Esophagus muscularis mucosa (tissue), 4 donors: Measurements from ENCODE around the gene UBE2L6. TPM values are rescaled to one million over a fixed set of nuclear protein-coding genes. Genes with fewer than 3 reads are reported as not detected.
"Not testable (repeated sequence)": the region's sequence is repeated elsewhere in the genome, so short reads cannot be mapped to it uniquely, and the experiment has no call there.

Experiments
- DNase-seq: peaks from one replicate; pipeline ENCODE4 v3.0.0-alpha.2; 2017; ENCODE audit errors: extremely low spot score
- H3K27ac ChIP-seq, 4 donors: fragments of 200-600 bp; sonication (generic); replicated peaks in 1 of 4; 1 replicate in 3 of 4; 2 replicates in 1 of 4; pipeline ENCODE4 v1.5.1; 2016 to 2019; ENCODE audit warnings: mild to moderate bottlenecking in 1 of 4
- H3K27me3 ChIP-seq, 4 donors: fragments of 200-600 bp; sonication (generic); one replicate each; pipeline versions ENCODE4 v1.5.1 to v1.6.0; 2016 to 2019
- H3K36me3 ChIP-seq, 4 donors: fragments of 200-600 bp; sonication (generic); one replicate each; pipeline ENCODE4 v1.5.1; 2016 to 2019
- H3K4me1 ChIP-seq, 4 donors: fragments of 200-600 bp; sonication (generic); one replicate each; pipeline ENCODE4 v1.5.1; 2016 to 2019
- H3K4me3 ChIP-seq, 4 donors: fragments of 200-600 bp; sonication (generic); 1 replicate in 2 of 4; 2 replicates in 2 of 4; pipeline ENCODE4 v1.5.1; 2016 to 2019; ENCODE audit warnings: mild to moderate bottlenecking in 4 of 4, moderate library complexity in 1 of 4
- H3K9me3 ChIP-seq, 4 donors: fragments of 200-600 bp; sonication (generic); 1 replicate in 3 of 4; 2 replicates in 1 of 4; pipeline ENCODE4 v1.5.1; 2016 to 2019
- EP300 ChIP-seq: sonication (generic); formaldehyde crosslinking; IDR thresholded peaks from one replicate; pipeline ENCODE4 v1.6.1; 2017; ENCODE audit warnings: antibody characterized with exemption
- POLR2A ChIP-seq: fragments of 450-650 bp; IDR thresholded peaks from one replicate; pipeline ENCODE4 v1.6.1; 2017; ENCODE audit warnings: antibody characterized with exemption, moderate library complexity, mild to moderate bottlenecking, low read depth
- POLR2AphosphoS5 ChIP-seq, 2 donors: sonication (generic); formaldehyde crosslinking; IDR thresholded peaks; one replicate each; pipeline ENCODE4 v1.6.1; 2017; ENCODE audit warnings: antibody characterized with exemption in 2 of 2
- WGBS: methylation state at CpG from one replicate; pipeline ENCODE4 v1.1.5; 2018; 5-methylcytosine and 5-hydroxymethylcytosine counted together
- intact Hi-C: fragments of 100-400 bp; cut with DNase I; formaldehyde crosslinking; loops from one replicate; pipeline ENCODE4 v1.15.1; 2023
- total RNA-seq, 4 donors: library from RNA; depleted of rRNA; stranded (reverse); fragments of >200 nt; gene quantifications; one replicate each; pipeline versions ENCODE4 v1.1.0 to v1.2.1, GENCODE V29; 2016
- TF ChIP-seq, protein P1 (sequence below), 3 experiments: fragments of 200-600 bp in 2 of 3; fragments of 450-650 bp in 1 of 3; sonication (generic) in 2 of 3; IDR thresholded peaks; one replicate each; pipeline ENCODE4 v1.5.1; 2017 to 2019; ENCODE audit warnings: antibody characterized with exemption in 3 of 3, mild to moderate bottlenecking in 2 of 3, moderate library complexity in 1 of 3

The UBE2L6 gene
- total RNA-seq, 4 donors from 2014 or later, result 15.8 to 40.3 (median 32.8) TPM

GRCh38 chr11:57536947-57537619, 30.4 kb downstream of the UBE2L6 start, which contains the start of gene SMTNL1:
Gene SMTNL1, plus strand, starts transcription at chr11:57537595. Its CDS starts 5,048 bp downstream, at chr11:57542643.
- no peak for DNase-seq
- intact Hi-C loops, result no loop called here
- H3K4me3 ChIP-seq, result no peak within 1 kb of the TSS
- H3K36me3 ChIP-seq, result peaks cover 0 to 6% (median 3%) of the 10 kb centered on the region in 4 donors
- no peaks in the 10 kb centered on the region for H3K9me3 ChIP-seq
- peaks cover 0 to 9% (median 0%) of the 10 kb centered on the region in 4 donors for H3K27me3 ChIP-seq
- 52% methylated on average over 7 of the region's 14 CpGs for WGBS
- TF ChIP-seq POLR2AphosphoS5 (IDR thresholded peaks at IDR 0.05) (no peak), EP300 (no peak), POLR2A (no peak)
- TF ChIP-seq, protein P1, sequence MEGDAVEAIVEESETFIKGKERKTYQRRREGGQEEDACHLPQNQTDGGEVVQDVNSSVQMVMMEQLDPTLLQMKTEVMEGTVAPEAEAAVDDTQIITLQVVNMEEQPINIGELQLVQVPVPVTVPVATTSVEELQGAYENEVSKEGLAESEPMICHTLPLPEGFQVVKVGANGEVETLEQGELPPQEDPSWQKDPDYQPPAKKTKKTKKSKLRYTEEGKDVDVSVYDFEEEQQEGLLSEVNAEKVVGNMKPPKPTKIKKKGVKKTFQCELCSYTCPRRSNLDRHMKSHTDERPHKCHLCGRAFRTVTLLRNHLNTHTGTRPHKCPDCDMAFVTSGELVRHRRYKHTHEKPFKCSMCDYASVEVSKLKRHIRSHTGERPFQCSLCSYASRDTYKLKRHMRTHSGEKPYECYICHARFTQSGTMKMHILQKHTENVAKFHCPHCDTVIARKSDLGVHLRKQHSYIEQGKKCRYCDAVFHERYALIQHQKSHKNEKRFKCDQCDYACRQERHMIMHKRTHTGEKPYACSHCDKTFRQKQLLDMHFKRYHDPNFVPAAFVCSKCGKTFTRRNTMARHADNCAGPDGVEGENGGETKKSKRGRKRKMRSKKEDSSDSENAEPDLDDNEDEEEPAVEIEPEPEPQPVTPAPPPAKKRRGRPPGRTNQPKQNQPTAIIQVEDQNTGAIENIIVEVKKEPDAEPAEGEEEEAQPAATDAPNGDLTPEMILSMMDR (IDR thresholded peaks at IDR 0.05), result no peak
- H3K4me1 ChIP-seq, result no peaks in the 10 kb centered on the region
- no peak within 1 kb of the TSS for H3K27ac ChIP-seq

GRCh38 chr11:57534449-57534848, 33.0 kb downstream of the UBE2L6 start:
- H3K27me3 ChIP-seq, H3K4me3 ChIP-seq, H3K9me3 ChIP-seq, intact Hi-C loops, H3K27ac ChIP-seq, DNase-seq, H3K36me3 ChIP-seq: not testable (repeated sequence)
- WGBS, result 96% methylated on average over 7 of the region's 7 CpGs
- peaks cover 12 to 16% (median 15%) of the 10 kb centered on the region in 4 donors for H3K4me1 ChIP-seq

DNA sequence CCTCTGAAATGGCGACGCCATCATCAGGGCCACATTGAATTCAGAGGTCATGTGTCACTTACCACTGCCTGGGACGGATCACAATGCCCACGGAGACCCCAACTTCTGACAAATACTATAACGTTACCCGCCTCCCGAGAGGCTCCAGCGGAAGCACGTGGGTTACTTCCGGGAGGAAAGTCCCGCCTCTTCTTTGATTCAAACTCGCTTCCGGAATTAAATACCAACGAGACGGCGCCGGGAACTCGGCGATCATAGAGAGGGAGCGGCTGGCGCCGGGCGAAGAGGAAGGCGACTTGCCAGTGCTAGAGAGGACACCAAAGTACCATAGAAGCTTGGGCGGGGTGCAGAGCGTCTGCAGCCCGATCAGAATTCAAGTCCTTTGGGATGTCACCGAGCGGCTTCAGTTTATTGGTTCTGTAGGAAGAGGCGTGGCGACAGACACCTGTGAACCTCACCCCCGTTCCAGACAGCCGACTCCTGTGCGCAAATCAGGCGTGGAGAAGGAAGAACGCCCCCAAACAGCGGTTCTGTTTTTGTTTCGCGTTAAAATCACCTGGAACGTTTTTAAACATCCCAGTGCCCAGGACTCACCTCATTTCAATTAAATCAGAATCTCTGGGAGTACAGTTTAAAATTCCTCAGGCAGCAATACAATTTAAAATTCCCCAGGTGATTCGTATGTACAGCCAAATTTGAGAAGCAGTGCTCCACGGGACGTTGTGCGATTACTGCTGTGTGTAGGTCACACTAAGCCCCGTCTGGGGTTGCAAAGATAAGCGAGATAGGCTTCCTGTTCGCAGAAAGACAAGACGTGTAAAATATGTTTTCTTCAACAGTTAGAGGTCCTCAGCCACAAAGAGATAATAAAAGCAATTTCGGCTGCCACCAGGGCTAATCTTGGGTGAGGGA, 36.6 kb downstream of the UBE2L6 start, which contains the start of gene TIMM10:
TIMM10 (minus strand) TSS at position 159 of the 912 bp plus-strand sequence. CDS start 565 bp downstream, outside the sequence.
- under 1% methylated on average over 28 of the region's 49 CpGs for WGBS
- H3K27ac ChIP-seq, result peak within 1 kb of the TSS; percentile 65 to 75 (median 70)
- H3K4me3 ChIP-seq, result peak within 1 kb of the TSS; percentile 57 to 80 (median 69)
- no peaks in the 10 kb centered on the region for H3K27me3 ChIP-seq
- TF ChIP-seq, protein P1 (IDR thresholded peaks at IDR 0.05), result no peak
- TF ChIP-seq POLR2AphosphoS5 (IDR thresholded peaks at IDR 0.05) (peak; percentile 84 to 93), EP300 (no peak), POLR2A (no peak)
- intact Hi-C loops, result no loop called here
- peaks cover 13 to 23% (median 21%) of the 10 kb centered on the region in 4 donors for H3K4me1 ChIP-seq
- peaks cover 0 to 19% (median 12%) of the 10 kb centered on the region in 4 donors for H3K36me3 ChIP-seq
- no peaks in the 10 kb centered on the region for H3K9me3 ChIP-seq
- peak; percentile 99 for DNase-seq

- intact Hi-C loops, result no loop called here
- WGBS, result 0% methylated on average over 3 of the region's 17 CpGs
- H3K4me3 ChIP-seq, result peak overlapping the region; percentile 57 to 80 (median 69)
- H3K4me1 ChIP-seq, result peaks cover 13 to 23% (median 21%) of the 10 kb centered on the region in 4 donors
- no peak for TF ChIP-seq EP300
- TF ChIP-seq POLR2AphosphoS5 (IDR thresholded peaks at IDR 0.05), result no peak
- TF ChIP-seq POLR2A, result no peak
- TF ChIP-seq, protein P1 (IDR thresholded peaks at IDR 0.05), result no peak
- no peak for DNase-seq
- H3K27me3 ChIP-seq, result no peaks in the 10 kb centered on the region
- H3K9me3 ChIP-seq, result no peaks in the 10 kb centered on the region
- H3K27ac ChIP-seq, result peak overlapping the region; percentile 65 to 75 (median 70)
- peaks cover 0 to 19% (median 12%) of the 10 kb centered on the region in 4 donors for H3K36me3 ChIP-seq
Measured at GRCh38 chr11:57530215-57530595, 37.3 kb downstream of the UBE2L6 start.

- DNase-seq, result no peak
- intact Hi-C loops, result loop anchor here (5.0 kb wide), 1 partner anchor 182 kb away; no protein-coding TSS in a partner anchor
- peaks cover 13 to 23% (median 21%) of the 10 kb centered on the region in 4 donors for H3K4me1 ChIP-seq
- H3K27ac ChIP-seq, result no peak overlapping the region
- H3K27me3 ChIP-seq, result no peaks in the 10 kb centered on the region
- no peaks in the 10 kb centered on the region for H3K9me3 ChIP-seq
- peaks cover 0 to 19% (median 12%) of the 10 kb centered on the region in 4 donors for H3K36me3 ChIP-seq
- H3K4me3 ChIP-seq, result no peak overlapping the region
- TF ChIP-seq, protein P1 (IDR thresholded peaks at IDR 0.05), result no peak
- TF ChIP-seq POLR2AphosphoS5 (IDR thresholded peaks at IDR 0.05), result no peak
Measured at GRCh38 chr11:57529012-57529411, 38.5 kb downstream of the UBE2L6 start.
